HL-60 (cell line): ENCODE measurements around the gene ORC3.
"Not testable (repeated sequence)": the region's sequence is repeated elsewhere in the genome, so short reads cannot be mapped to it uniquely, and the experiment has no call there.

Experiments
- DNase-seq, 2 experiments: peaks; one replicate each; pipeline ENCODE4 v3.0.0-alpha.2; 2010 to 2020; ENCODE audit warnings: low read depth in 1 of 2, low spot score in 1 of 2
- H3K27ac ChIP-seq: fragments of 250-450 bp; sonication (Bioruptor Pico); replicated peaks from 2 replicates; pipeline ENCODE4 v1.5.1; 2020; ENCODE audit warnings: mild to moderate bottlenecking, moderate library complexity
- H3K27me3 ChIP-seq: fragments of 250-450 bp; sonication (Bioruptor Pico); 2 replicates; pipeline ENCODE4 v1.5.1; 2021; ENCODE audit warnings: mild to moderate bottlenecking, moderate library complexity; ENCODE audit not compliant: insufficient read depth, poor library complexity, severe bottlenecking
- H3K4me3 ChIP-seq: replicated peaks from 2 replicates; pipeline ENCODE4 v1.5.1; 2011; ENCODE audit warnings: mild to moderate bottlenecking, control low read depth, low read length; ENCODE audit not compliant: insufficient read depth
- CTCF ChIP-seq: IDR thresholded peaks from one replicate; pipeline ENCODE4 v1.5.1; 2011; ENCODE audit warnings: low read length, control low read depth, inconsistent platforms; ENCODE audit not compliant: insufficient read depth
- GABPA ChIP-seq: IDR thresholded peaks from 2 replicates; pipeline ENCODE4 v1.6.1; 2012; ENCODE audit warnings: low read depth
- POLR2AphosphoS5 ChIP-seq: IDR thresholded peaks from 2 replicates; pipeline ENCODE4 v1.6.1; 2012; ENCODE audit warnings: low read depth
- REST ChIP-seq: IDR thresholded peaks from 2 replicates; pipeline ENCODE4 v1.6.1; 2012; ENCODE audit warnings: low read depth; ENCODE audit not compliant: insufficient replicate concordance
- SPI1 ChIP-seq: IDR thresholded peaks from 2 replicates; pipeline ENCODE4 v1.6.1; 2012; ENCODE audit warnings: low read depth, mild to moderate bottlenecking, borderline replicate concordance

ORC3 gene

DNA sequence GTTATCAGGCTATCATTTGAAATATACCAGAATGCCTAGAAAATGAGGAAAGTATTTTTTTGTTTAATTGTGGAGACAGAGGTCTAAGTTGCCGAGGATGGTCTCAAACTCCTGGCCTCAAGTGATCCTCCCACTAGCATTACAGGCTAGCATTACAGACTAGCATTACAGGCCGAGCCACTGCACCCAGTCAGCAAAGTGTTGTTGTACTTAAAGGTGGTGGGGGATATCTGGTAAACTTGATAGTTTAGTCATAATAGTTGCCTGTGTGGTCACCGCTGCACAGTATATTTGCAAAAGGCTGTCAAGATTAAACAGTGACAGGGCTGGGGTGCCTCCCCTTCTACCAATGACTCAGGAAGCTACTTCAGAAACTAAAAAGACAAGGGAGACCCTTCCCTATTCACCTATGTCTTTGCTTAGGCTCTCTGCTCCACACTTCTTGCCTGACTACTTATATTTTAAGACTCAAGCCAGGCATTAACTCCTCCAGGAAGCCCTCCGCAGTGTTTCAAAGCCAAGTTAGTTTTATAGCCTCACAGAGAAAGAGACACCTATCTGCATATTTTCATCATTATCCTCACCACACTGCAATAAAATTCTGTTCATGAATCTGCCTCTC is 115.2 kb downstream of the ORC3 start:
- no peak overlapping the region for H3K27ac ChIP-seq
- DNase-seq: no peak
- no peaks in the 10 kb centered on the region for H3K27me3 ChIP-seq
- H3K4me3 ChIP-seq: no peak overlapping the region
- TF ChIP-seq GABPA (no peak), REST (no peak), POLR2AphosphoS5 (no peak), CTCF (no peak), SPI1 (no peak)

GRCh38 chr6:87706187-87706966 is 116.4 kb downstream of the ORC3 start:
- no peak overlapping the region for H3K27ac ChIP-seq
- no peak for DNase-seq
- no peaks in the 10 kb centered on the region for H3K27me3 ChIP-seq
- H3K4me3 ChIP-seq: no peak overlapping the region
- no peak for TF ChIP-seq REST
- no peak for TF ChIP-seq CTCF
- TF ChIP-seq SPI1: no peak
- TF ChIP-seq POLR2AphosphoS5: no peak
- TF ChIP-seq GABPA: no peak

GRCh38 chr6:87708581-87709427 is 118.9 kb downstream of the ORC3 start:
- H3K4me3 ChIP-seq, H3K27ac ChIP-seq, DNase-seq, H3K27me3 ChIP-seq: not testable (repeated sequence)

- H3K4me3 ChIP-seq: no peak overlapping the region
- DNase-seq: peak in 1 of 2 experiments; percentile 65
- no peak overlapping the region for H3K27ac ChIP-seq
- H3K27me3 ChIP-seq: no peaks in the 10 kb centered on the region
- TF ChIP-seq CTCF (no peak), SPI1 (peak; percentile 88), POLR2AphosphoS5 (peak; percentile 20; the same call in 1 of the 2 replicates)
Observed at GRCh38 chr6:87710090-87710489, 120.2 kb downstream of the ORC3 start.

DNA sequence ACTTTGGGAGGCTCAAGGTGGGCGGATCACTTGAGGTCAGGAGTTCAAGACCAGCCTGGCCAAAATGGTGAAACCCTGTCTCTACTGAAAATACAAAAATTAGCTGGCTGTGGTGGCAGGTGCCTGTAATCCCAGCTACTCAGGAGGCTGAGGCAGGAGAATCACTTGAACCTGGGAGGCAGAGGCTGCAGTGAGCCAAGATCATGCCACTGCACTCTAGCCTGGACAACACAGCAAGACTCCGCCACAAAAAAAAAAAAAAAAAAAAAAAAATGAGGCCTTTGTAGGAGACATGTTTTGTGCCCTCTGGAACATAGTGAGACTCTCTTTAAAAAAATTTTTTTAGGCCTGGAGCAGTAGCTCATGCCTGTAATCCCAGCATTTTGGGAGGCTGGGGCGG is 122.8 kb downstream of the ORC3 start:
- not testable (repeated sequence) for H3K27ac ChIP-seq, DNase-seq, H3K27me3 ChIP-seq, H3K4me3 ChIP-seq
